ENCODE measurements around the gene CDK8. TPM values are rescaled to one million over a fixed set of nuclear protein-coding genes. Genes with fewer than 3 reads are reported as not detected.

CDK8 gene
- total RNA-seq, 2 experiments from 2014 or later, result 16.8 to 22.3 TPM

DNA sequence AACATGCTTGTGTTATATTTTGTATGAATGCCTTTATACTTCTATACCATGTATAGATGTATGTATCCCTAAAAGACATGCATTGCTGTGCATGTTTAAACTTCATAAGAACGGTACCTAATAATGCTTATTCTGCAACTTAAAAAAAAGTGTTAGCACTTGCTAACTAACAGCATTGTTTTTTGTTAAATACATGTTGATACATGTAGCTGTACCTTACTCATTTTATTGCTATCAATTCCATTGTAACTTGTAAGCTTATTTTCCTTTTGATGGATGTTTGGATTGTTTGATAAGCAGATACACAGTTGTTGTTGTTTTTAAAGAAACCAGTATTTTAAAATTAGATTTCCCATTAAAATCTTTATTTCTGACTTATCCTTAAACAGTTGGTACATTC is 53.8 kb downstream of the CDK8 start:
- intact Hi-C loops (cut with micrococcal nuclease; ENCODE audit: unreplicated experiment), result no loop called here
- Histone ChIP-seq H3K79me2 (ENCODE audit: insufficient read depth, low read depth, low read length) (peaks cover 6% of the 10 kb centered on the region; the same call in 1 of the 2 replicates), H4K20me1 (ENCODE audit: insufficient read depth, low read length) (peaks cover 10% of the 10 kb centered on the region; the same call in 1 of the 2 replicates), H3K36me3 (ENCODE audit: insufficient read depth, low read length) (no peaks in the 10 kb centered on the region), H3K4me2 (ENCODE audit: low read length) (no peak overlapping the region), H3K9me2 (ENCODE audit: insufficient read depth, low read length) (no peaks in the 10 kb centered on the region), H3K27ac (ENCODE audit: low read depth, low read length, poor library complexity, severe bottlenecking) (no peak overlapping the region), H3K4me1 (ENCODE audit: insufficient read depth, low read length, poor library complexity, severe bottlenecking) (no peaks in the 10 kb centered on the region), H2AFZ (ENCODE audit: low read length) (no peak overlapping the region), H3K4me3 (ENCODE audit: low read depth, low read length, poor library complexity, severe bottlenecking) (no peak overlapping the region), H3K9me3 (ENCODE audit: low read length) (no peaks in the 10 kb centered on the region)
- POLR2A ChIA-PET, result interaction anchor here (0.5 to 1.6 kb wide), 3 partner anchors 23 to 837 kb away, joined by 3 to 6 read pairs (median 5); no protein-coding TSS in a partner anchor
- no peak for TF ChIP-seq EZH2phosphoT487 (IDR thresholded peaks at IDR 0.05; ENCODE audit: borderline replicate concordance, low read depth, low read length)
- TF ChIP-seq, protein P1, sequence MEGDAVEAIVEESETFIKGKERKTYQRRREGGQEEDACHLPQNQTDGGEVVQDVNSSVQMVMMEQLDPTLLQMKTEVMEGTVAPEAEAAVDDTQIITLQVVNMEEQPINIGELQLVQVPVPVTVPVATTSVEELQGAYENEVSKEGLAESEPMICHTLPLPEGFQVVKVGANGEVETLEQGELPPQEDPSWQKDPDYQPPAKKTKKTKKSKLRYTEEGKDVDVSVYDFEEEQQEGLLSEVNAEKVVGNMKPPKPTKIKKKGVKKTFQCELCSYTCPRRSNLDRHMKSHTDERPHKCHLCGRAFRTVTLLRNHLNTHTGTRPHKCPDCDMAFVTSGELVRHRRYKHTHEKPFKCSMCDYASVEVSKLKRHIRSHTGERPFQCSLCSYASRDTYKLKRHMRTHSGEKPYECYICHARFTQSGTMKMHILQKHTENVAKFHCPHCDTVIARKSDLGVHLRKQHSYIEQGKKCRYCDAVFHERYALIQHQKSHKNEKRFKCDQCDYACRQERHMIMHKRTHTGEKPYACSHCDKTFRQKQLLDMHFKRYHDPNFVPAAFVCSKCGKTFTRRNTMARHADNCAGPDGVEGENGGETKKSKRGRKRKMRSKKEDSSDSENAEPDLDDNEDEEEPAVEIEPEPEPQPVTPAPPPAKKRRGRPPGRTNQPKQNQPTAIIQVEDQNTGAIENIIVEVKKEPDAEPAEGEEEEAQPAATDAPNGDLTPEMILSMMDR (conservative IDR thresholded peaks at IDR 0.05; ENCODE audit: low read length), result no peak
- BruUV-seq (replicated peaks), result no TSS peak
- DNase-seq (ENCODE audit: low spot score), result no peak
- CTCF ChIA-PET (ENCODE audit: unreplicated experiment), result no interaction called here

DNA sequence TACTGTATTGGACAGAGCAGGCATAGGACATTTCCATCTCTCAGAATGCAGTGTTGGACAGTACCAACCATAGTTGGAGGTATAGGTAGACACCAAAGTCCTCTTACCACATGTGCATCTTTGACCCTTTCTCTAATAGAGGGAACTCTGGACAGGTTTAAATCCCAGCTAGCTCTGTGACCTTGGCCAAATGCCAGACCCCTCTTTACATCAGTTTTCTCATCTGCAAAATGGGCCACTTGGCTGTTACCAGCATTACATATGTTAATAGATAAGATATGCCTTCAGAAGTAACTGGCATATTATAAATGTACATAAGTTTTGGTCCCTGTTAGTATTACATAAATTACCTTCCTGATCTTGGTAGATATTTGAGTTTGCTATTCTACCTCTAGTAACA is 54.3 kb downstream of the CDK8 start:
- Histone ChIP-seq H3K79me2 (ENCODE audit: insufficient read depth, low read depth, low read length) (peaks cover 6% of the 10 kb centered on the region; the same call in 1 of the 2 replicates), H3K27ac (ENCODE audit: low read depth, low read length, poor library complexity, severe bottlenecking) (no peak overlapping the region), H3K4me2 (ENCODE audit: low read length) (no peak overlapping the region), H4K20me1 (ENCODE audit: insufficient read depth, low read length) (peaks cover 10% of the 10 kb centered on the region; the same call in 1 of the 2 replicates), H3K4me1 (ENCODE audit: insufficient read depth, low read length, poor library complexity, severe bottlenecking) (no peaks in the 10 kb centered on the region), H3K4me3 (ENCODE audit: low read depth, low read length, poor library complexity, severe bottlenecking) (no peak overlapping the region), H2AFZ (ENCODE audit: low read length) (no peak overlapping the region), H3K36me3 (ENCODE audit: insufficient read depth, low read length) (no peaks in the 10 kb centered on the region), H3K9me2 (ENCODE audit: insufficient read depth, low read length) (no peaks in the 10 kb centered on the region), H3K9me3 (ENCODE audit: low read length) (no peaks in the 10 kb centered on the region)
- CTCF ChIA-PET (ENCODE audit: unreplicated experiment), result no interaction called here
- no peak for DNase-seq (ENCODE audit: low spot score)
- no TSS peak for BruUV-seq (replicated peaks)
- TF ChIP-seq, protein P1 (conservative IDR thresholded peaks at IDR 0.05; ENCODE audit: low read length), result no peak
- TF ChIP-seq EZH2phosphoT487 (IDR thresholded peaks at IDR 0.05; ENCODE audit: borderline replicate concordance, low read depth, low read length), result no peak
- POLR2A ChIA-PET, result interaction anchor here (1.2 kb wide), 1 partner anchor 17 kb away, joined by 3 read pairs; no protein-coding TSS in a partner anchor
- intact Hi-C loops (cut with micrococcal nuclease; ENCODE audit: unreplicated experiment), result no loop called here

DNA sequence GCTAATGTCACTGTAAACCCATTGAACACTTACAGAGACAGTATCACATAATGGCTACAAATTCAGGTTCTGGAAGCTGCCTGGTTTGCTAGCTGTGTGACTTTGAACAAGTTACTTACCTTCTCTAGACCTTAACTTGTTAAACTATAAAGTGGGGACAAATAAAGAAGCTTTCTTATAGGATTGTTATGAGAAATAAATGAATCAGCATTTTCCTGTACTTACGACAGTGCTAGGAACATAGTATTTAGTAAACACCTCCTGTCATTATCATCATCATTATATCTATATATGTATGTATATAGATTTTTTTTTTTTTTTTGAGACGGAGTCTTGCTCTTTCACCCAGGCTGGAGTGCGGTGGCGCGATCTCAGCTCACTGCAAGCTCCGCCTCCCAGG is 54.9 kb downstream of the CDK8 start:
- DNase-seq (ENCODE audit: low spot score), result no peak
- Histone ChIP-seq H4K20me1 (ENCODE audit: insufficient read depth, low read length) (peaks cover 10% of the 10 kb centered on the region; the same call in 1 of the 2 replicates), H3K9me3 (ENCODE audit: low read length) (no peaks in the 10 kb centered on the region), H3K27ac (ENCODE audit: low read depth, low read length, poor library complexity, severe bottlenecking) (no peak overlapping the region), H3K36me3 (ENCODE audit: insufficient read depth, low read length) (no peaks in the 10 kb centered on the region), H2AFZ (ENCODE audit: low read length) (no peak overlapping the region), H3K4me1 (ENCODE audit: insufficient read depth, low read length, poor library complexity, severe bottlenecking) (no peaks in the 10 kb centered on the region), H3K4me3 (ENCODE audit: low read depth, low read length, poor library complexity, severe bottlenecking) (no peak overlapping the region), H3K79me2 (ENCODE audit: insufficient read depth, low read depth, low read length) (peaks cover 6% of the 10 kb centered on the region; the same call in 1 of the 2 replicates), H3K9me2 (ENCODE audit: insufficient read depth, low read length) (no peaks in the 10 kb centered on the region), H3K4me2 (ENCODE audit: low read length) (no peak overlapping the region)
- TF ChIP-seq, protein P1 (conservative IDR thresholded peaks at IDR 0.05; ENCODE audit: low read length), result no peak
- TF ChIP-seq EZH2phosphoT487 (IDR thresholded peaks at IDR 0.05; ENCODE audit: borderline replicate concordance, low read depth, low read length), result no peak
- no TSS peak for BruUV-seq (replicated peaks)
- ChIA-PET POLR2A (interaction anchor here (1.2 kb wide), 1 partner anchor 16 kb away, joined by 3 read pairs; no protein-coding TSS in a partner anchor), CTCF (ENCODE audit: unreplicated experiment) (no interaction called here)
- intact Hi-C loops (cut with micrococcal nuclease; ENCODE audit: unreplicated experiment), result no loop called here
